Measurements from ENCODE around the gene MRPL21.

Gene MRPL21

DNA sequence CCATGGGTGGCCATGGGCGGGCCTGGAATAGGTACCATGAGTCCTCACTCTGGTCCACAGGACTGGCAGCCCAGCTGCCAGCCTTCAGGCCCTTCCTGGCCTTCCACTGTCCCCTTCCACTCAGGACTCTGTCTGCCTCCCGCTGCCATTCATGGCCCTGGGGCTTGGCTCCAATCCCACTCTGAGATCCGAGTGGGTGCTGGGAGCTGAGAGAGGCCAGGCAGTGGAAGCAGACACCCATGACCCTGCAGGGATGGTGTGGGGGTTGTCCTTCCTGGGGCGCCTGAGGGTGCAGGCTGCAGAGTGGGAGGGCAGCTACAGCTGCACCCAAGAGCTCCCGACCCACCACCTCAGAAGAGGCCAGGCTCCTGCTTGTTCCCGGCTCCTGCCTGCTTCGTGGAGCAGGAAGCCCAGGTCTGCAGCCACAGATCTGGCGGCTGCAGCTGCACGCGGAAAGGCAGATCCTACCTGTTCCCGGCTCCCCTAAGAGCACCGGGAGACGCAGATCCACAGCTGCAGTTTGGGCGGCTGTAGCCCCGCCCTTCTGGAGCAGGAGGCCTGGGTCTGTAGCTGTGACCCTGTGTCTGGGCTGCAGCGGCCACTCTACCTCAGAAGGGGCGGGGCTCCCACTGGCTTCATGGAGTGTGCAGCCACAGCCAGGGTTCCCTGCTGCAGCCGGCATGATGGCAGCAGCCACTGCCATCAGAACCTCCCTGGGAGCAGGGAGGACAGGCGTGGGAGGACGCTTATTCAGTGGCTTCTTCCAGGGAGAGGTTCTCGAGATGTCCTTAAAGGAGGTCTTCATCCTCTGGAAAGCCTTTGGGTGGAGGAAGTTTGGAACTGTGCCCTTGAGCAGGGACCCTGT is 27.6 kb upstream of the MRPL21 start:
- Histone ChIP-seq H3K9me3 (ENCODE audit: low read length) (no peaks in the 10 kb centered on the region), H3K9me2 (ENCODE audit: low read depth, low read length) (no peaks in the 10 kb centered on the region), H3K4me3 (ENCODE audit: low read depth, low read length, poor library complexity, severe bottlenecking) (no peak overlapping the region), H3K27ac (ENCODE audit: low read depth, low read length, poor library complexity, severe bottlenecking) (no peak overlapping the region), H3K4me1 (ENCODE audit: insufficient read depth, low read length, severe bottlenecking) (peaks cover 9% of the 10 kb centered on the region), H3K79me2 (ENCODE audit: insufficient read depth, low read length) (no peaks in the 10 kb centered on the region), H2AFZ (ENCODE audit: low read length) (no peak overlapping the region), H4K20me1 (ENCODE audit: insufficient read depth, low read length) (no peaks in the 10 kb centered on the region), H3F3A (ENCODE audit: insufficient read depth, low read length) (no peaks in the 10 kb centered on the region), H3K27me3 (ENCODE audit: insufficient read depth, low read length) (no peaks in the 10 kb centered on the region), H3K4me2 (ENCODE audit: low read length) (no peak overlapping the region), H3K36me3 (ENCODE audit: insufficient read depth, low read length) (peaks cover 53% of the 10 kb centered on the region), H3K9ac (ENCODE audit: low read length) (no peak overlapping the region)
- TF ChIP-seq, protein P1, sequence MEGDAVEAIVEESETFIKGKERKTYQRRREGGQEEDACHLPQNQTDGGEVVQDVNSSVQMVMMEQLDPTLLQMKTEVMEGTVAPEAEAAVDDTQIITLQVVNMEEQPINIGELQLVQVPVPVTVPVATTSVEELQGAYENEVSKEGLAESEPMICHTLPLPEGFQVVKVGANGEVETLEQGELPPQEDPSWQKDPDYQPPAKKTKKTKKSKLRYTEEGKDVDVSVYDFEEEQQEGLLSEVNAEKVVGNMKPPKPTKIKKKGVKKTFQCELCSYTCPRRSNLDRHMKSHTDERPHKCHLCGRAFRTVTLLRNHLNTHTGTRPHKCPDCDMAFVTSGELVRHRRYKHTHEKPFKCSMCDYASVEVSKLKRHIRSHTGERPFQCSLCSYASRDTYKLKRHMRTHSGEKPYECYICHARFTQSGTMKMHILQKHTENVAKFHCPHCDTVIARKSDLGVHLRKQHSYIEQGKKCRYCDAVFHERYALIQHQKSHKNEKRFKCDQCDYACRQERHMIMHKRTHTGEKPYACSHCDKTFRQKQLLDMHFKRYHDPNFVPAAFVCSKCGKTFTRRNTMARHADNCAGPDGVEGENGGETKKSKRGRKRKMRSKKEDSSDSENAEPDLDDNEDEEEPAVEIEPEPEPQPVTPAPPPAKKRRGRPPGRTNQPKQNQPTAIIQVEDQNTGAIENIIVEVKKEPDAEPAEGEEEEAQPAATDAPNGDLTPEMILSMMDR (IDR thresholded peaks at IDR 0.05; ENCODE audit: low read length), result no peak
- TF ChIP-seq EZH2 (IDR thresholded peaks at IDR 0.05; ENCODE audit: borderline replicate concordance, low read length), result no peak

DNA sequence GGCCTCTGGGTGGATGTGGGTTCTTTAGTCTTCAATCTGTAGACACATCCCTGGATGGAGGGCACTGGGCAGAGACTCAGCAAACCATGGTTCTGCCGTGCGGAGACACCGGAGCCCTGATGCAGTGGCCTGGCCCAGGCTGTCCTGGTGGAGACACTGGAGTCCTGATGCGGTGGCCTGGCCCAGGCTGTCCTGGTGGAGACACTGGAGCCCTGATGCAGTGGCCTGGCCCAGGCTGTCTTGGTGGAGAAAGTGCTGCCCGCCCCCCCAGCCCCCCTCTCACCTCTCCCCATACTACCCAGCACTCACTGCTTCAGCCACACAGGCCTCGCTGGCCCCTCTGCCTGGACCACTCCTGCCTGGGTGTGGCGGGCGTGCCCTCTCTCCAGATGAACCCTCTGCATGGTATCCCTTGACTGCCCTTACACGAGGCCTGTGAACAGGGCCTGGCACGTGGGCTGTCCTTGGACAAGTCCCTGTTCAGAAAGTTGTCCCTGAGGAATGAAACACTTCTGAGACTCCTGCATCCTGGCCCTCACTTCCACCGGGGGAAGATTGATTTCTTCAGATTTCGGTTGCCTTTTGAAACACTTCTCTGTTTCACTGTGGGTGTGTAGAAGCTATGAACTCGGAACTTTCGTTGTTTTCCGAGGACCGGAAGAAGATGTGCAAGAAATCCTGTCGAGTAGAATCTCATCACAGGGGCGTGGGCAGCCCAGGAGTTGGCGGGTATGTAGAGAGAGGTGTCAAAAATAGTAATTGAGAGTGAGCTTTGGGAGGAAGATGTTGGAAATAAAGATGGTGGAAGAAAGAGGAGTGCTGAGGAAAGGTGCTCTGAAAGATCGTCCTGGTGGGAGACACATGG is 26.3 kb upstream of the MRPL21 start:
- Histone ChIP-seq H3K4me1 (ENCODE audit: insufficient read depth, low read length, severe bottlenecking) (peaks cover 9% of the 10 kb centered on the region), H3K9me3 (ENCODE audit: low read length) (peaks cover 9% of the 10 kb centered on the region), H4K20me1 (ENCODE audit: insufficient read depth, low read length) (no peaks in the 10 kb centered on the region), H3K9ac (ENCODE audit: low read length) (no peak overlapping the region), H3K4me2 (ENCODE audit: low read length) (no peak overlapping the region), H2AFZ (ENCODE audit: low read length) (no peak overlapping the region), H3F3A (ENCODE audit: insufficient read depth, low read length) (no peaks in the 10 kb centered on the region), H3K4me3 (ENCODE audit: low read depth, low read length, poor library complexity, severe bottlenecking) (no peak overlapping the region), H3K9me2 (ENCODE audit: low read depth, low read length) (no peaks in the 10 kb centered on the region), H3K36me3 (ENCODE audit: insufficient read depth, low read length) (peaks cover 57% of the 10 kb centered on the region), H3K27me3 (ENCODE audit: insufficient read depth, low read length) (no peaks in the 10 kb centered on the region), H3K79me2 (ENCODE audit: insufficient read depth, low read length) (no peaks in the 10 kb centered on the region), H3K27ac (ENCODE audit: low read depth, low read length, poor library complexity, severe bottlenecking) (no peak overlapping the region)
- TF ChIP-seq, protein P1 (IDR thresholded peaks at IDR 0.05; ENCODE audit: low read length), result no peak
- TF ChIP-seq EZH2 (IDR thresholded peaks at IDR 0.05; ENCODE audit: borderline replicate concordance, low read length), result no peak

DNA sequence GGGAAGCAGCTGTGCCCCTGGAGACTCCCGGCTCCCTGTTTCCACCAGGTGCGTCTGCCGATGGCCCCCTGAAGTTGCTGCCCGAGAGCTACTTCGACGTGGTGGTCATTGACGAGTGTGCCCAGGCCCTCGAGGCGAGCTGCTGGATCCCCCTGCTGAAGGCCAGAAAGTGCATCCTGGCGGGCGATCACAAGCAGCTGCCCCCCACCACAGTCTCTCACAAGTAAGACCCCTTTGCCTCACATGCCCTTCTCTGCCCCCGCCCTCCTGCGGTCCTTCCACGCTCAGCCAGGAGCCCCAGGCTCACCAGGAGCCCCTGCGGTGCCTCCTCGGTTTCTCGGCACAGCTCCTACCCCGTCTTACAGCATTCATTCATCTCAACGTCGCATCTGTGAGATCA is 25.5 kb upstream of the MRPL21 start:
- Histone ChIP-seq H3K27me3 (ENCODE audit: insufficient read depth, low read length) (no peaks in the 10 kb centered on the region), H4K20me1 (ENCODE audit: insufficient read depth, low read length) (no peaks in the 10 kb centered on the region), H3K27ac (ENCODE audit: low read depth, low read length, poor library complexity, severe bottlenecking) (no peak overlapping the region), H3K9ac (ENCODE audit: low read length) (no peak overlapping the region), H3K9me2 (ENCODE audit: low read depth, low read length) (no peaks in the 10 kb centered on the region), H3K4me1 (ENCODE audit: insufficient read depth, low read length, severe bottlenecking) (peaks cover 9% of the 10 kb centered on the region), H3K4me3 (ENCODE audit: low read depth, low read length, poor library complexity, severe bottlenecking) (no peak overlapping the region), H3K79me2 (ENCODE audit: insufficient read depth, low read length) (no peaks in the 10 kb centered on the region), H3K9me3 (ENCODE audit: low read length) (peaks cover 16% of the 10 kb centered on the region), H2AFZ (ENCODE audit: low read length) (no peak overlapping the region), H3F3A (ENCODE audit: insufficient read depth, low read length) (no peaks in the 10 kb centered on the region), H3K36me3 (ENCODE audit: insufficient read depth, low read length) (peaks cover 62% of the 10 kb centered on the region), H3K4me2 (ENCODE audit: low read length) (no peak overlapping the region)
- TF ChIP-seq, protein P1 (IDR thresholded peaks at IDR 0.05; ENCODE audit: low read length), result no peak
- no peak for TF ChIP-seq EZH2 (IDR thresholded peaks at IDR 0.05; ENCODE audit: borderline replicate concordance, low read length)
